Activated CD8-positive, alpha-beta memory T cell treated with anti-CD3 and anti-CD28 coated beads, Interleukin-2, amount 50 U/mL, for 1 hour (primary cell): ENCODE data around the gene GSTA4.
A peak's percentile ranks its signal among the peaks of the same experiment; 100 is the strongest.

Source experiments
- DNase-seq: peaks from one replicate; pipeline ENCODE4 v3.0.0-alpha.2; 2020; ENCODE audit errors: extremely low read depth

Gene GSTA4, protein sequence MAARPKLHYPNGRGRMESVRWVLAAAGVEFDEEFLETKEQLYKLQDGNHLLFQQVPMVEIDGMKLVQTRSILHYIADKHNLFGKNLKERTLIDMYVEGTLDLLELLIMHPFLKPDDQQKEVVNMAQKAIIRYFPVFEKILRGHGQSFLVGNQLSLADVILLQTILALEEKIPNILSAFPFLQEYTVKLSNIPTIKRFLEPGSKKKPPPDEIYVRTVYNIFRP

DNA sequence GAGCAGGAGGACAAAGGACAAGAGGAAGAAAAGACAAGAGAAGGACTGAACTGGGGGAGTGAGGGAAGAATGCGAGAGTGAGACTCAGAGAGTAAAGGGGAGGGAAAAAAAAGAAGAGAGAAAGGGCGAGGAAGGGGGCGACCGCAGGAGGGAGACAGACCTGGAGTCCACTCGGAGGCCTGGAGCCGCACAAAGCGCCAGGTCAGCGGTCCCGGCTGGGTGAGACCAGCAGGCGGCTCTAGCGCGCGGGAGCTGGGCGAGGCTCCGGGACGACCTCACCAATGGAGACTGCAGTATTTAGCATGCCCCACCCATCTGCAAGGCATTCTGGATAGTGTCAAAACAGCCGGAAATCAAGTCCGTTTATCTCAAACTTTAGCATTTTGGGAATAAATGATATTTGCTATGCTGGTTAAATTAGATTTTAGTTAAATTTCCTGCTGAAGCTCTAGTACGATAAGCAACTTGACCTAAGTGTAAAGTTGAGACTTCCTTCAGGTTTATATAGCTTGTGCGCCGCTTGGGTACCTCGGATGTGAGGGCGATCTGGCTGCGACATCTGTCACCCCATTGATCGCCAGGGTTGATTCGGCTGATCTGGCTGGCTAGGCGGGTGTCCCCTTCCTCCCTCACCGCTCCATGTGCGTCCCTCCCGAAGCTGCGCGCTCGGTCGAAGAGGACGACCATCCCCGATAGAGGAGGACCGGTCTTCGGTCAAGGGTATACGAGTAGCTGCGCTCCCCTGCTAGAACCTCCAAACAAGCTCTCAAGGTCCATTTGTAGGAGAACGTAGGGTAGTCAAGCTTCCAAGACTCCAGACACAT is at the start of gene GSTA4:
TSS of gene GSTA4 (minus strand) at position 196 of the 824 bp plus-strand sequence. CDS start 1,041 bp downstream, outside the sequence.
- DNase-seq = peak; percentile 82

DNA sequence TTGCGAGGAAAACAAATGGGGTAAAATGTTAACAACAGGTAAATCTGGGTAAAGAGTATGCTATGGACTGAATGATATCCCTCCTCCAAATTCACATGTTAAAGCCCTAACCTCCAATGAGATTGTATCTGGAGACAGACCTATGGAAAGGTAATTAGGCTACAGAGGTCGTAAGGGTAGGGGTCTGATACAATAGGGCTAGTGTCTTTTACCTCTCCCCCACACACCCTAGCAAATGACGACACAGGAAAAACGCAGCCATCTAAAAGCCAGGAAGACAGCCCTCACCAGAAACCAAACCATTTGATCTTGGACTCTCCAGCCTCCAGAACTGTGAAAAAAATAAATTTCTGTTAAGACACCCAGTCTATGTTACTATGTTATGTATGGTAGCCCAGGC is 49.5 kb upstream of the GSTA4 start:
- no peak for DNase-seq

DNA sequence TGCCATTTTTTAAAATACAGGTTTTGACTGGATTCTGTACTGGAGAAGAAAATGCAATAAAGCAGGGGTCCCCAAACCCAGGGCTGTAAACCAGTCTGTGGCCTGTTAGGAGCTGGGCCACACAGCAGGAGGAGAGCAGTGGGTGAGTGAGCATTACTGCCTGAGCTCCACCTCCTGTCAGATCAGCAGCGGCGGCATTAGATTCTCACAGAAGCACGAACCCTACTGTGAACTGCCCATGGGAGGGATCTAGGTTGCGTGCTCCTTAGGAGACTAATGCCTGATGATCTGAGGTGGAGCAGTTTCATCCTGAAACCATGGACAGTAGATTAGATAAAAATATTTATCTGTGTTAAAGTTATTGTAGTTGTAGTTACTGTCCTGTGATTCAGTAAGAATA is 49.0 kb upstream of the GSTA4 start:
- DNase-seq = no peak

DNA sequence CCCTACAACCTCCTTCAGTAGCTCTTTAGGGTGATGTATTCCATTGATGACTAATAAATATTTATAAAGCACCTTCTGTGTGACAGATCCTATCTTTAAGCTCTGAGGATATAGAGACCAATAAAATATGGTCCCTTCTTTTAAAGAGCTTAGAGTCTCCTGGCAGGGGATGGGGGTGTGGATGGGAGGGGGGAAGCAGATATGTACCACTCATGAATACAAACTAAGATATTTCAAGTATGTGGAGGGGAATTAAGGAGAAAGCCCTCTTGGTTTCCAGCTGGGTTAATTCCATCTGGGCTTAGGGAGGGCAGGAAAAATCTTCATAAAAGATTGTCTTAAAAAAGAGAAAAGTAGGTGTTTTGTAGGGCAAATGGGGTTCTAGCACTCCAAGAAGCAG is 48.5 kb upstream of the GSTA4 start:
- no peak for DNase-seq

DNA sequence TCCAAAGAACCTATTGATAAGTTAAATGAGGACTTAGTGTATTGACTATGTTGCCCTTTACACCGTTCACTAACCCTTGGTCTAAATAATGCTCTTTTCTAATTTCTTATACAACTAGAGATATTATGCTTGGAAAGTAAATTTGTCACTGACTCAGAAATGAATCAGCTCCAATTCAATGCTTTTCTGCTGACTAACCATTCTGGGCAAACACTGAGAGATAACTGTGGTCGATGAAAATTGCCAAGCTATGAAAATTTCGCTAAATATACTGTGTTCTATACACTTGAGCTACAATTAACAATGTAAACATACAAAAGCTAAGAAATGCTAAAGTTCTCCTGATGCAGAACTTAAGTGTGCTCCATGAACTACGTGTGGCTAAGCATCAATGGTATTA is 47.0 kb upstream of the GSTA4 start:
- DNase-seq = no peak

DNA sequence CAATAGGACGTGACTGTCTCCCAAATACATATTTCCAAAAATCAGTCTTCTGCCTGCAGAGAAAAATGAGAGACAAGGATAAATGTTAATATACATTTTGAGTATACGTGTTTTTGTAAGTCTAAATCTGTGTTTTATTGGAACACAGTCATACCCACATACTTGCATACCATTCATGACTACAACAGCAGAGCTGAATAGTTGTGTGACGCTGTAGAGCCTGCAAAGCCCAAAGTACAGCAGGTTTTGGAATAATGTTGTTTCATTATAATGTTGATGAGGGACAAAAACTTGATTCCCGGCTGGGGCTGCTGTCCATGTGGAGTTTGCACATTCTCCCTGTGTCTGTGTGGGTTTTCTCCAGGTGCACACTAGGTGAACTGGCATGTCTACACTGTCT is 46.3 kb upstream of the GSTA4 start:
- DNase-seq = no peak

DNA sequence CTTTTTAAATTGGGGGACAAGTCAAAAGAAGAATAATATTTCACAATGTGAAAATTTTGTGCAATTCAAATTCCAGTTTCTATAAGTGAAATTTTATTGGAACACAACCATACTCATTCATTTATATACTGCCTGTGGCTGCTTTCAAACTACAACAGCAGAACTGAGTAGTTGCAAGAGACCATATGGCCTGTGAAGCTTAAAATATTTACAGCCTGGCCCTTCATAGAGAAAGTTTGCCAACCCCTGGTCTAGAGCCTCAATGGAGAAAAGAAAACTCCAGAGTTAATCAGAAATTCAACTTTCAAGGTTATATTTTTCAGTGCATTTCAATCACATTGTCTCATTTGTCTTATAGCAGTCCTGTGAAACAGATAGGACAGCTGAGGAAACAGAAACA is 43.5 kb upstream of the GSTA4 start:
- DNase-seq = no peak

DNA sequence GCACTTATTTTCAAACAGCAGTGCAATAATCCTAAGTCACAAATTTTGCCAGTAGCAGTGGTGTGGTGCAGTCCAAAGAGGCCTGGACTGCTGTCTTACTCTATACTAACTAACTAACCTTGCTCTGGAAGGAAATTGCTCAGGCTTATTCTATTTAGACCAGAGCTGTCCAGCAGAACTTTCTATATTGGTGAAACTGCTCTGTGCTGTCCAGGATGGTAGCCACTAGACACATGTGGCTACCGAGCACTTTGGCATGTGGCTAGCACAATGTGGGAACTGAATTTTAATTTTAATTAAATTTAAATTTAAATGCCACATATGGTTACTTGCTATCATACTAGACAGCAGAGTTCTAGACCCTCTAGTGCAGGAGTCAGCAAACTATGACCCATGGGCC is 43.1 kb upstream of the GSTA4 start:
- DNase-seq = no peak

DNA sequence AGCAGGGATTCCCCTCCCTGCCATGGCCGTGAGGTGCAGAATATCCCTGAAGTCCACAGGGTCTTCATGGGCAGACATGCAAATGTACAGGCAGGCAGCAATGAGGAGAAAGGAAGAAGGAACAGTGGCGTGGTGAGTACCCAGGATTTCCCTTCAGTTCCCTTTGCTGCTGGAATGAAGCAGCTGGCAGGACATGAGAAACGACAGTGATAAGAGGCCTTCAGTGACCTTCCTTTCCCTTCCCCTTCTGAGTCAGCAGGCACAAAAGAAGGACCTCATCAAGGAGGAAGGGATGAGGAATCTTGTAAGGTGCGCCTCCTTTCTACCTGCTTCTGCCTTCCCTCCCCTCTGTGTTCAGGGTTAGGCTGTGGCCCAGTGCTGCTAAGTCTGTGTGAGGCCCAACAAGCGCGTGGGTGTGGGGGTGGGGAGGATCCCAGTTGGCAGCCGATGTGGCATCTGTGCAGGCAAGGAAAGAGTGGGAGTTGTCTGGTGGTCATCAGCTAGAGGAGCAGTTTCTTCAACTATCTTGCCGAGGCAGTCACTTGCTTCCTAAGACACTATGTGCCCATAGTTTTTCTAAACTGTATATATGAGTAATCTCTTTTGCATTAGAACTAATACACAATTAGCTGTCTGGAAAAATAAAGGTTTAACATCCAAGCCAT is 40.6 kb upstream of the GSTA4 start:
- DNase-seq = no peak

DNA sequence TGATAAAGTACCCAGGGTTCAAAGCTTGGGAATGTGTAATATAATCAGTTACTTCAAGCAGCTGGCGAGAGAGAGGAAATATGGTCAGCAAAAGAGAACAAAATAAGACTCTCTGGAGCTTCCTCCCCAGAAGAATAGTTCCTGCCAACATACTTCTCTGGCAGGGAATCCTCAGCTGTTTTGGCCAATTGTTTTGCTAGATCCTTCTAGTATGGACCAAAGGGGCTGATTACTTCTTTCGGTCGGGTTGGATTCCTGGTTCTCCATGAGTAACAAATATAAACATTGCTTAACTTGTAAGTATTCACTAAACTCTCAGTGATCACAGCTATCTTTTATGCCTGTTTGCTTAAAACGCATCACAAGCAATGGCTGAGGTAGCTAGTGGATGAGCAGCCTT is 38.7 kb upstream of the GSTA4 start:
- no peak for DNase-seq

DNA sequence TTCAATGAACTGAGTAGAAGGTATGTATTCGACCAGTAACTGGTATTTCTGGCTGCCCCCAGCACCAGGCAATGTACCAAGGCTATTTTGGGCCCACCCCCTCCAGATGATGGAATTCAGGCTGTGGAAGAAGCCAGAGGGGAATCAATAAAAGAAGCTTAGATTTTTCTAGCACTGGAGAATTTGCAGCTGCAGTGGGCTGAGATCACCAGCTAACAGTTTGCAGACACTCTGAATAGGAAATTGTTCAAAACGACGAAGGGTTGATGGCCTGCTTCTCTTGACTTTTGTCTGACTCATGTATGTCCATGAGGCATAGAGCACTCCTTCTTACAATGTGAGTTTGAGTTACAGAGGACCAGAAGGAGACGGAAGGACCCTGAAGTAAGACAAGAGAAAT is 37.8 kb upstream of the GSTA4 start:
- DNase-seq = no peak

DNA sequence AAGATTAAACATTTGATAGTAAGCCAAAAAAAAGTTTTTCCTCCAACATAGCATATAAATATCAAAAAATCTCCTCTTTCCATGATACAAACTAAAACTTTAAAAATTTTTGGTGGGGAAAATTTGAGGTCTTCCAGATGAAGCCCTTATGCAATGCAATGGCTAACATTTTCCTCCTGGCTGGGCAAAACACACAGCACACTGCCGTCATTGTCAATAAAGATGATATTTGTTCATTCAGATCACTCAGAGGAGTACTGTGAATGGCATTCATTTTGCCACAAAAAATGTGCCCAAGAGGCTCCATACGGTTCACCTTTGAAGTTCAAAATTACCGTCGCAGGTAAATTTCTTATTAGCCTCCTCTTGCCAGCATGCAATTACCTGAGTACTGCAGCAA is 36.2 kb upstream of the GSTA4 start:
- DNase-seq = no peak

DNA sequence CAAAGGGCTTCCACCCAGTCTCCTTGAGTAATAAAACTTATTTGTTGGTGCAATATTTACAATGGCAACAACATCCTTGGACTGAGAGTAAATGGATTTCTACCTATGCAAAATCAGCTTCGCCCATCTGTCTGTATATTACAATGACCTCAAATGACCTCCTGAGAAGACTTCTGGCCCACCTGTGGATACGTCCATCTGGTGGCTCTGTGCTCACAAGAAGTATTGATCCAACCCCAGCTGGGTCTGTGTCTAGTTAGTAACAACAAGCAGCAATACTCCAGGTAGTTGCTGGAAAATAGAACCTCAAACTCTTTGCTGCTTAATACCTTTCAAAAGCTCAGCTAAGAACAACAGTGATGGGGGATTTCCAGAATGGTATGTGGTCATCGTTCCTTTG is 34.7 kb upstream of the GSTA4 start:
- no peak for DNase-seq

DNA sequence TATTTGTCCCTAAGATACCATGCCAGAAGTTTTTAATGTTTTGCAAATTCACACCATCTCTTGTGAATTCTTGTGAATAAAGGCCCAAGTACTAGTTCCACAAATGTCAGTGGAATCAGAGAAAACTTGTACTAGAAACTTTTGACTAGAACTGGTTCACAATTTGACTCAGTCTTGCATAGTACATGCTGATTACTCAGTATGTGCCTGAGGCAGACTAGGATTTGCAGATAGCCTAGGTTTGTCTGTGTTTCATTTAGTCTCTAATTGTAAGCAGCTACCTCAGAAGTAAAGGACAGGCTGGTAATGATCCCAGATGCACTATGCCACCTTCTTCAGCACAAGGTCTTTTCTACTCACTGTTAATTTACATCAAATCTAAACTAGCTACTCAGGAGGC is 34.2 kb upstream of the GSTA4 start:
- DNase-seq = no peak

DNA sequence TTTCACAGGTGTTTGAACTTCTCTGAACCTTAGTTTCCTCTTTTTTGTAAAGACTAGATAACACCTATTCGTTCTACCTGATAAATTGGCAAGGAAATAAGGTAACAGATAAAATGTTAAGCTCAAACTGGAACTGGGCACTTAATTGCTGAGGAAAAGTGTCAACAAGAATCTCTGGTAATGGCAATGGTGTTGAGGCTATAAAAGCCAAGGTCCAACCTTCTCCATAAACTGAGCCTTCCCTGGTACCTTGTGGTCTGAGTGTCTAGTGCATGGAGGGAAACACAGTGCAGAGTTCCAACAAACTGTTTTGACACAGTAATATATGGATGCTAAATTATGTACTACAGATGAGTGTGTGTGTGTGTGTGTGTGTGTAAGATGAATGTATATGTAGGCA is 33.4 kb upstream of the GSTA4 start:
- no peak for DNase-seq

DNA sequence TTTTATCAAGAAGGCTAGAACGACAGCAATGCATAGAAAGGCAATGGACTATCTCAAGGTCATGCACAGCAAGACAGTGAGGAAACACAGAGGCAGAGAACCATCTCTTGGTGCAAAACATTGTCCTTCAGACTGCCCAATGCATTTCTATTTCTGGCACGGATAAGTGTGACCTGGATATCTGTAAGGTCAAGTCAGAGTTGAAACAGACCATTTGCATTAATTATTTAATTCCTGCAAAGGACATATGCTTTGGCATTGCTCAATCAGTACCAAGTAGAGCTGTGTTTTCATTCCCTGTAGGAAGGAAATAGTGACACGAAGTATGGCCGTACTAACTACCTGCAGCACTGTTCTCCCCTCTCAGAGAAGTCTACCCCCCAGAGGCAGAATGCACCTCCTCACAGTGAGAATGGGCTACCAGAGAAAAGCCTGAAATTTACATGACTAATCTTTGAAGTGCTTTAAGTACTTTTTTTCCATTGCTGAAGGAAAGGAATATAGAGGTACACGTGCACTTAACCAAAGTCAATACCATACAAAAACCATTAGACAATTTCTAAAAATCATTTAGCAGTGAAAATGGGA is 32.1 kb upstream of the GSTA4 start:
- DNase-seq = no peak

DNA sequence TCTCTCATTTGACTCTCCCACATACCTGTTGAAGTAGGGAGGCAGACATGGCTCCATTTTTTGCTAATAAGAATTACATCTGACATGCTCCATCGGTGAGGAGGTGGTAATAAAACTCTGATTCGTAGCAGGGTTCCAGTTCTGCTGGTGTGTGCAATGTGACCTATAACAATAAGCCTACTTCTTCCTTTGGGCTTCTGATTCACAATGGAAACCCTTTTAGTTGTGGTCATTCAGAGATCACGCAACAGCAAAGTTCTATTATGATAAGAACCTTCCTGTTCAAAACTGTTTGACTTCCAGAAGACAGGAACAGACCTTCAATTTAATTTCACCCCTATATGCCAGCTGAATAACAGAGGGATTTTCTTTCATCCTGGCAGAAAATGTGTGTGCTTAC is 31.4 kb upstream of the GSTA4 start:
- DNase-seq = no peak

DNA sequence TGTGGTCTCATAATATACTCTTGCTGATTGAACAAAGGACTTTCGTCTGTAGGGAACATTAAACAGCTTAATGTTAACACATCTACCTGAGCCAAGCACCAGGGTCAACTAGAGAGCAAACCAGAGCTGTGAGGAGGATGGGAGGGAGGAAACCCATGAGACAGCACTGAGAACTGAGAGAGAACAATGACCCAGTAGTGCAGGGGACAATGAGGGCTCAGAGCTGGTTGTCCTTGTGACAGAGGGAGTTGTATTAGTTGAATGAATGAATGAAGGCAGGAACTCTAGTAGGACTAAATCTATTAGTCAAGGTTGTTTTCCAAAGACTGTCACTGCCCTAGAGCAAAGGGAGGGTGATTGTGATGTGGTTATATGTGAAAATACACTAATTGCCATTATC is 28.2 kb upstream of the GSTA4 start:
- DNase-seq = no peak

DNA sequence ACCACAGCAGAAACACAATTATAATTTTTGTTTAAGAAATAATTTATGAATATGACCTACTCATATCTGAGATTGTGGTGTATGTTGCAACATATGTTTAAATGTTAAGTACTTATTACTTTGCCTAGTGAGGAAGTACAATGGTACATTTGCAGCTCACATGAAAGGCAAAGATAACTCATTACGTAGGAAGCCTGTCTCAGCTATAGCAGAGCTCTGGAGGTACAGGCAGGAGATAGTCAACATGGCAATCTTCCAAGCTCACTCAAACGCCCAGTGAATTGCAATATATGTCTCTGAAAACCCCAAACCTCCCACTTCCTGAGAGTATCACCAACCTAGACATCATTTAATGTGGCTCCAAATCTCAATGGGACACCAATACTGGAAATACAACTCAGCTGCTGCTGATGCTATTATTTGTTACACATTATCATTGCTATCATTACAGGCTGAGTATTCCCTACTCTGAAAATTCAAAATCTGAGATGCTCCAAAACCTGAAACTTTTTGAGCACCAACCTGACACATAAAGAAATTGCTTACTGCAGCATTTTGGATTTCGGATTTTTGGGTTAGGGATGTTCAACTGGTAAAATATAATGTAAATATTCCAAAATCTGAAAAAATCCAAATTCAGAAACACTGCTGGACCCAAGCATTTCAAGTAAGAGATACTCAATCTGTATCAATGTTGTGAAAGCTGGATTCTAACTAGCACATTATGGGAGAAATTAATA is 25.1 kb upstream of the GSTA4 start:
- no peak for DNase-seq

DNA sequence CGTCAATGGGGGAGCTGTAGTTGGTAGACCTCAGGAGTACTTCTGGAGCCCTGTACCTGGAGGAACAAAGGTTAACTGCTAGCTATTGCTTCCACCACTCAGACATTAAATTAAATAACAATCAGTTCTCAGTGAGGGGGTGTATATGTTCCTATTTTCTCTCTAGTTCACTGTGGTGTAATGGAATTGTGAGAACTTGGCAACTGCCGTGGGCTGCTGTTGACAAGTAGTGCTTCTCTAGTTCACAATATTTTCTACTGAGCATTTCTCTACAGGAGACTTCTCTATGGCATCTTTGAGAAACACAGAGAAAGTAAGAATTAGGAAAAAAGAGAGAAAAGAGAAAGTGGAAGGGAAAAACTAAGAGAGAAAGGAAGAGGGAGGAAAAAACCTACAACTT is 23.4 kb upstream of the GSTA4 start:
- DNase-seq = no peak

DNA sequence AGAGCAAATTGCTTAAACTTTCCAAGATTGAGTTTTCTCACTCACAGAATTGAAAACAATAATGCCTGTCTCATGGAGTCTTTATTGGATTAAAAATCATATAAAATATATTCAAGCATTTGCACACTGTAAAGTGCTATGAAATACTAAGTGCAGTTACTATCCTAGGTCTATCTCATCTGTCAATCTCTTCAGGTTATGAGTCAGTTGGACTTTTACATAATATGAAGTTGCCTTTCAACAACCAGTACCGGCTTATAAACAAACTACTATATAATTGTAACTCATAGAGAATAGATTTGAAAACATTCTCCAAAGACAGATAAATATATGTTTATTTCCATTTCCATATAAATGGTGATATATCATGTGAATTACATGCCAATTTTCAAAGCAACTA is 20.4 kb upstream of the GSTA4 start:
- no peak for DNase-seq

DNA sequence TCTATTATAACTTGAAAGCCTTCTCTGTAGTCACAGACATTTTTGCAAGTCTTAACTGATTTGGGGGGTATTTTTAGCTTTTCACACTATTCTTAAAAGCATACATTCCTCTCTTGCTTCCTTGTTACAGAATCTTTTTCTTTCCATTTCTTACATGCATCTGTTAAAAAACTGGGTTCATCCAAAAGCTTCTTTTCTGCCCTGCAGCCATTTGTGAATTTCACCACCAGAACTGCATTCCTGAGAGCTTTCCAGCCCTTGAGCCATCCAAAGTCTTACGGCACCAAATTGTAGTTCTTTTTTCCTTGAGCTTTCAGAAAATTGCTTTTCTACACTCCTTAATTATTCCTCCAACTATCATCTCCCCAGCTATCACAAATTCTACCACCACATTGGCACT is 19.7 kb upstream of the GSTA4 start:
- no peak for DNase-seq
